Neural cell (in vitro differentiated cells): Measurements from ENCODE around the gene RBM33. TPM values are rescaled to one million over a fixed set of nuclear protein-coding genes. Genes with fewer than 3 reads are reported as not detected.

Experiments
- H2AFZ ChIP-seq: fragments of 200-600, 300-800 bp; sonication (generic), shearing (Covaris generic); 2 replicates; pipeline ENCODE4 v1.6.0; 2014; ENCODE audit warnings: low read depth, mild to moderate bottlenecking, antibody characterized with exemption, low read length, moderate library complexity
- H3F3A ChIP-seq: fragments of 200-600 bp; shearing (Covaris generic); 2 replicates; pipeline ENCODE4 v1.6.1; 2016; ENCODE audit warnings: mild to moderate bottlenecking, moderate library complexity, mixed read lengths, antibody characterized with exemption, low read length; ENCODE audit not compliant: insufficient read depth, poor library complexity, severe bottlenecking
- H3K27ac ChIP-seq: fragments of 200-600, 300-800 bp; sonication (generic), shearing (Covaris generic); 2 replicates; pipeline ENCODE4 v1.5.1; 2014; ENCODE audit warnings: mild to moderate bottlenecking, low read length, moderate library complexity
- H3K27me3 ChIP-seq: fragments of 300-800, 200-600 bp; sonication (generic), shearing (Covaris generic); 2 replicates; pipeline ENCODE4 v1.6.0; 2014; ENCODE audit warnings: mild to moderate bottlenecking, low read depth, low read length, moderate library complexity; ENCODE audit not compliant: insufficient read depth
- H3K36me3 ChIP-seq: fragments of 300-800, 200-600 bp; sonication (generic), shearing (Covaris generic); 2 replicates; pipeline ENCODE4 v1.5.1; 2014; ENCODE audit warnings: mild to moderate bottlenecking, antibody characterized with exemption, low read length, moderate library complexity; ENCODE audit not compliant: insufficient read depth
- H3K4me2 ChIP-seq: fragments of 300-800, 200-600 bp; sonication (generic), shearing (Covaris generic); 2 replicates; pipeline ENCODE4 v1.6.0; 2014; ENCODE audit warnings: mild to moderate bottlenecking, low read length
- H3K4me3 ChIP-seq: fragments of 300-800, 200-600 bp; sonication (generic), shearing (Covaris generic); 2 replicates; pipeline ENCODE4 v1.5.1; 2014; ENCODE audit warnings: mild to moderate bottlenecking, low read length, moderate library complexity
- H3K79me2 ChIP-seq: fragments of 200-600 bp; shearing (Covaris generic); replicated peaks from 2 replicates; pipeline ENCODE4 v1.6.0; 2014; ENCODE audit warnings: mild to moderate bottlenecking, low read length, moderate library complexity; ENCODE audit not compliant: insufficient read depth
- H3K9ac ChIP-seq: fragments of 300-800, 200-600 bp; sonication (generic), shearing (Covaris generic); 2 replicates; pipeline ENCODE4 v1.6.1; 2016; ENCODE audit warnings: mild to moderate bottlenecking, low read length, mixed read lengths
- H3K9me2 ChIP-seq: fragments of 200-600 bp; shearing (Covaris generic); 2 replicates; pipeline ENCODE4 v1.6.1; 2016; ENCODE audit warnings: mild to moderate bottlenecking, low read length, mixed read lengths; ENCODE audit not compliant: insufficient read depth
- H3K9me3 ChIP-seq: fragments of 200-600, 300-800 bp; sonication (generic), shearing (Covaris generic); 2 replicates; pipeline ENCODE4 v1.6.1; 2016; ENCODE audit warnings: mild to moderate bottlenecking, mixed run types, low read length, moderate library complexity, mixed read lengths
- H4K20me1 ChIP-seq: fragments of 200-600 bp; shearing (Covaris generic); 2 replicates; pipeline ENCODE4 v1.6.1; 2016; ENCODE audit warnings: mild to moderate bottlenecking, mixed run types; ENCODE audit not compliant: insufficient read depth
- MXI1 ChIP-seq: fragments of 450-650 bp; conservative IDR thresholded peaks from 2 replicates; pipeline ENCODE4 v1.6.1; 2014; ENCODE audit warnings: antibody characterized with exemption, mild to moderate bottlenecking; ENCODE audit not compliant: poor library complexity, severe bottlenecking
- POLR2AphosphoS5 ChIP-seq: IDR thresholded peaks from 2 replicates; pipeline ENCODE4 v1.6.1; 2012
- SMC3 ChIP-seq: fragments of 450-650 bp; conservative IDR thresholded peaks from 2 replicates; pipeline ENCODE4 v1.6.1; 2014; ENCODE audit warnings: antibody characterized with exemption, mild to moderate bottlenecking, moderate library complexity; ENCODE audit not compliant: poor library complexity
- polyA plus RNA-seq: library from polyadenylated mRNA; depleted of rRNA; stranded (reverse); fragments of >200 nt; gene quantifications from 2 replicates; pipeline ENCODE4 v1.2.3, GENCODE V29; 2014
- TF ChIP-seq, protein P1 (sequence below): IDR thresholded peaks from 2 replicates; pipeline ENCODE4 v1.6.1; 2012; ENCODE audit warnings: borderline replicate concordance
- TF ChIP-seq, protein P2 (sequence below): fragments of 450-650 bp; IDR thresholded peaks from 2 replicates; pipeline ENCODE4 v1.5.1; 2014; ENCODE audit warnings: antibody characterized with exemption, mild to moderate bottlenecking, moderate library complexity; ENCODE audit not compliant: poor library complexity, severe bottlenecking

RBM33 gene
- polyA plus RNA-seq, 1 donor from 2014 or later, result 53.2 TPM

- H3K27me3 ChIP-seq, result peaks cover 2% of the 10 kb centered on the region
Observed at GRCh38 chr7:155829796-155830470, 185.5 kb downstream of the RBM33 start.

More at GRCh38 chr7:155829796-155830470, 185.5 kb downstream of the RBM33 start:
- no peaks in the 10 kb centered on the region for H3K36me3 ChIP-seq
- H4K20me1 ChIP-seq, result no peaks in the 10 kb centered on the region
- H3K9me2 ChIP-seq, result no peaks in the 10 kb centered on the region
- H3K9ac ChIP-seq, result no peak overlapping the region
- H3K4me2 ChIP-seq, result no peak overlapping the region
- TF ChIP-seq POLR2AphosphoS5 (no peak), SMC3 (no peak), MXI1 (no peak)
- TF ChIP-seq, protein P1, sequence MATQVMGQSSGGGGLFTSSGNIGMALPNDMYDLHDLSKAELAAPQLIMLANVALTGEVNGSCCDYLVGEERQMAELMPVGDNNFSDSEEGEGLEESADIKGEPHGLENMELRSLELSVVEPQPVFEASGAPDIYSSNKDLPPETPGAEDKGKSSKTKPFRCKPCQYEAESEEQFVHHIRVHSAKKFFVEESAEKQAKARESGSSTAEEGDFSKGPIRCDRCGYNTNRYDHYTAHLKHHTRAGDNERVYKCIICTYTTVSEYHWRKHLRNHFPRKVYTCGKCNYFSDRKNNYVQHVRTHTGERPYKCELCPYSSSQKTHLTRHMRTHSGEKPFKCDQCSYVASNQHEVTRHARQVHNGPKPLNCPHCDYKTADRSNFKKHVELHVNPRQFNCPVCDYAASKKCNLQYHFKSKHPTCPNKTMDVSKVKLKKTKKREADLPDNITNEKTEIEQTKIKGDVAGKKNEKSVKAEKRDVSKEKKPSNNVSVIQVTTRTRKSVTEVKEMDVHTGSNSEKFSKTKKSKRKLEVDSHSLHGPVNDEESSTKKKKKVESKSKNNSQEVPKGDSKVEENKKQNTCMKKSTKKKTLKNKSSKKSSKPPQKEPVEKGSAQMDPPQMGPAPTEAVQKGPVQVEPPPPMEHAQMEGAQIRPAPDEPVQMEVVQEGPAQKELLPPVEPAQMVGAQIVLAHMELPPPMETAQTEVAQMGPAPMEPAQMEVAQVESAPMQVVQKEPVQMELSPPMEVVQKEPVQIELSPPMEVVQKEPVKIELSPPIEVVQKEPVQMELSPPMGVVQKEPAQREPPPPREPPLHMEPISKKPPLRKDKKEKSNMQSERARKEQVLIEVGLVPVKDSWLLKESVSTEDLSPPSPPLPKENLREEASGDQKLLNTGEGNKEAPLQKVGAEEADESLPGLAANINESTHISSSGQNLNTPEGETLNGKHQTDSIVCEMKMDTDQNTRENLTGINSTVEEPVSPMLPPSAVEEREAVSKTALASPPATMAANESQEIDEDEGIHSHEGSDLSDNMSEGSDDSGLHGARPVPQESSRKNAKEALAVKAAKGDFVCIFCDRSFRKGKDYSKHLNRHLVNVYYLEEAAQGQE, result no peak
- TF ChIP-seq, protein P2, sequence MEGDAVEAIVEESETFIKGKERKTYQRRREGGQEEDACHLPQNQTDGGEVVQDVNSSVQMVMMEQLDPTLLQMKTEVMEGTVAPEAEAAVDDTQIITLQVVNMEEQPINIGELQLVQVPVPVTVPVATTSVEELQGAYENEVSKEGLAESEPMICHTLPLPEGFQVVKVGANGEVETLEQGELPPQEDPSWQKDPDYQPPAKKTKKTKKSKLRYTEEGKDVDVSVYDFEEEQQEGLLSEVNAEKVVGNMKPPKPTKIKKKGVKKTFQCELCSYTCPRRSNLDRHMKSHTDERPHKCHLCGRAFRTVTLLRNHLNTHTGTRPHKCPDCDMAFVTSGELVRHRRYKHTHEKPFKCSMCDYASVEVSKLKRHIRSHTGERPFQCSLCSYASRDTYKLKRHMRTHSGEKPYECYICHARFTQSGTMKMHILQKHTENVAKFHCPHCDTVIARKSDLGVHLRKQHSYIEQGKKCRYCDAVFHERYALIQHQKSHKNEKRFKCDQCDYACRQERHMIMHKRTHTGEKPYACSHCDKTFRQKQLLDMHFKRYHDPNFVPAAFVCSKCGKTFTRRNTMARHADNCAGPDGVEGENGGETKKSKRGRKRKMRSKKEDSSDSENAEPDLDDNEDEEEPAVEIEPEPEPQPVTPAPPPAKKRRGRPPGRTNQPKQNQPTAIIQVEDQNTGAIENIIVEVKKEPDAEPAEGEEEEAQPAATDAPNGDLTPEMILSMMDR, result no peak
- H3K27ac ChIP-seq, result no peak overlapping the region
- H3F3A ChIP-seq, result no peaks in the 10 kb centered on the region
- H3K79me2 ChIP-seq, result no peaks in the 10 kb centered on the region
- H3K9me3 ChIP-seq, result no peaks in the 10 kb centered on the region
- no peak overlapping the region for H3K4me3 ChIP-seq
- H2AFZ ChIP-seq, result no peak overlapping the region

Other genes starting within 250 kb of the RBM33 start
- not detected in 2 replicates for gene EN2, start 186.5 kb upstream of the RBM33 start, polyA plus RNA-seq
- 0.36 and 4.2 TPM in 2 replicates for gene CNPY1, start 98.1 kb upstream of the RBM33 start, polyA plus RNA-seq
- gene SHH, start 167.8 kb downstream of the RBM33 start, polyA plus RNA-seq, result 1.2 and 1.5 TPM in 2 replicates